GM12878 (cell line): ENCODE measurements around the gene SMARCC1. TPM values are rescaled to one million over a fixed set of nuclear protein-coding genes. Genes with fewer than 3 reads are reported as not detected.

Source experiments
- ATAC-seq: fragments of 200-7000 bp; cut with Tn5 transposase; 3 replicates; pipeline ENCODE4 v1.9.1; 2020; ENCODE audit warnings: mild to moderate bottlenecking, moderate library complexity
- BruUV-seq: library from RNA; stranded (reverse); fragments of 400-500 nt; replicated peaks from 2 replicates; lab custom pipeline; 2021; lab: Mats Ljungman, UMichigan
- CTCF ChIA-PET: fragments of 300-600 bp; sonication (Branson Sonifier 250); formaldehyde crosslinking; extraction: SDS; loops from one replicate; lab custom pipeline; 2021; ENCODE audit warnings: inconsistent platforms; lab: Yijun Ruan, JAX
- POLR2A ChIA-PET: fragments of 350-600 bp; formaldehyde crosslinking; extraction: SDS; loops from one replicate; lab custom pipeline; 2021; ENCODE audit warnings: inconsistent platforms; lab: Charles Lee
- RAD21 ChIA-PET: fragments of 300-600 bp; sonication (Branson Sonifier 250); formaldehyde crosslinking; loops from one replicate; lab custom pipeline; 2023; ENCODE audit warnings: antibody characterized with exemption; ENCODE audit not compliant: unreplicated experiment; lab: Charles Lee
- SMC1A ChIA-PET: fragments of 300-600 bp; sonication (Branson Sonifier 250); formaldehyde crosslinking; loops from one replicate; lab custom pipeline; 2023; ENCODE audit not compliant: unreplicated experiment, uncharacterized antibody; lab: Charles Lee
- DNase-seq: peaks from one replicate; pipeline ENCODE4 v3.0.0-alpha.2; 2011; ENCODE audit warnings: low read depth, low spot score
- FAIRE-seq: peaks from 3 replicates; lab custom pipeline; 2011; peaks lifted over from hg19 to GRCh38; lab: Jason Lieb, UNC
- H2AFZ ChIP-seq: 2 replicates; pipeline ENCODE4 v1.6.0; 2011; ENCODE audit warnings: low read depth, low read length, control low read depth; ENCODE audit not compliant: control insufficient read depth
- H3K27ac ChIP-seq: 2 replicates; pipeline ENCODE4 v1.5.1; 2011; ENCODE audit warnings: control low read depth; ENCODE audit not compliant: control insufficient read depth, insufficient read depth
- H3K27me3 ChIP-seq, 2 experiments: replicated peaks in 1 of 2; 2 replicates each; pipeline versions ENCODE4 v1.6.0 to v1.6.1; 2011; ENCODE audit warnings: low read length in 1 of 2; ENCODE audit not compliant: control insufficient read depth in 2 of 2, insufficient read depth in 2 of 2
- H3K36me3 ChIP-seq, 2 experiments: 2 replicates each; pipeline ENCODE4 v1.5.1; 2011; ENCODE audit warnings: low read length in 1 of 2; ENCODE audit not compliant: control insufficient read depth in 2 of 2, insufficient read depth in 2 of 2
- H3K4me1 ChIP-seq: 2 replicates; pipeline ENCODE4 v1.6.1; 2011; ENCODE audit warnings: mild to moderate bottlenecking, low read length, moderate library complexity, mixed read lengths; ENCODE audit not compliant: control insufficient read depth, insufficient read depth
- H3K4me2 ChIP-seq: 2 replicates; pipeline ENCODE4 v1.6.0; 2011; ENCODE audit warnings: control low read depth; ENCODE audit not compliant: control insufficient read depth, insufficient read depth
- H3K4me3 ChIP-seq: fragments of 200-600 bp; sonication (generic); 2 replicates; pipeline ENCODE4 v1.5.1; 2016
- H3K79me2 ChIP-seq: 2 replicates; pipeline ENCODE4 v1.6.0; 2011; ENCODE audit warnings: low read length; ENCODE audit not compliant: control insufficient read depth, insufficient read depth
- H3K9ac ChIP-seq: 2 replicates; pipeline ENCODE4 v1.8.0; 2011; ENCODE audit warnings: low read length, control low read depth, mixed read lengths; ENCODE audit not compliant: control insufficient read depth, insufficient read depth
- H3K9me3 ChIP-seq: replicated peaks from 3 replicates; pipeline ENCODE4 v1.5.1; 2011; ENCODE audit warnings: mild to moderate bottlenecking, low read length; ENCODE audit not compliant: control insufficient read depth, insufficient read depth
- H4K20me1 ChIP-seq: 2 replicates; pipeline ENCODE4 v1.6.0; 2011; ENCODE audit not compliant: control insufficient read depth, insufficient read depth
- MXI1 ChIP-seq: fragments of 150-350 bp; IDR thresholded peaks from 2 replicates; pipeline ENCODE4 v1.6.1; 2011; ENCODE audit warnings: low read depth, mild to moderate bottlenecking, inconsistent platforms, low read length, improper control_type of control experiment
- POU2F2 ChIP-seq: IDR thresholded peaks from 3 replicates; pipeline ENCODE4 v1.6.1; 2011; ENCODE audit warnings: low read depth, mild to moderate bottlenecking, low read length, borderline replicate concordance
- RBBP5 ChIP-seq: fragments of 200-600 bp; sonication (generic); conservative IDR thresholded peaks from 2 replicates; pipeline ENCODE4 v1.6.1; 2016
- SP1 ChIP-seq: IDR thresholded peaks from one replicate; pipeline ENCODE4 v1.6.1; 2011; ENCODE audit warnings: low read depth, low read length
- SREBF1 ChIP-seq: IDR thresholded peaks from 2 replicates; pipeline ENCODE4 v1.6.1; 2012; ENCODE audit warnings: mild to moderate bottlenecking, low read length
- SREBF2 ChIP-seq: IDR thresholded peaks from 2 replicates; pipeline ENCODE4 v1.6.1; 2012; ENCODE audit warnings: mild to moderate bottlenecking, low read length
- ZSCAN29 ChIP-seq: fragments of 450-650 bp; IDR thresholded peaks from 2 replicates; pipeline ENCODE4 v1.6.1; 2017; ENCODE audit warnings: mild to moderate bottlenecking, moderate library complexity
- WGBS: methylation state at CpG from one replicate; pipeline ENCODE4 v1.1.6; 2016; ENCODE audit warnings: low lambda C conversion rate; ENCODE audit not compliant: insufficient replicate concordance, insufficient coverage; ENCODE audit errors: missing lambda C conversion rate; 5-methylcytosine and 5-hydroxymethylcytosine counted together
- in situ Hi-C: fragments of 300-500 bp; cut with MboI; formaldehyde crosslinking; loops from 9 replicates; pipeline ENCODE4 v1.14.3; 2018; ENCODE audit warnings: mixed read lengths
- intact Hi-C: fragments of 100-400 bp; cut with micrococcal nuclease; formaldehyde crosslinking; loops from one replicate; pipeline ENCODE4 v1.14.2; 2022; ENCODE audit not compliant: unreplicated experiment
- polyA plus RNA-seq, 11 experiments: library from polyadenylated mRNA; depleted of rRNA in 4 of 11; unstranded in 6 of 11; stranded (reverse) in 5 of 11; fragments of >200 nt; fragmentation: Nextera tagmentation in 4 of 11; fragmentation: Illumina TruSeq in 1 of 11; extraction: Ambion mirVana in 4 of 11; extraction: Trizol in 1 of 11; gene quantifications; 1 replicate in 1 of 11; 2 replicates in 10 of 11; pipeline versions ENCODE4 v1.2.1 to v1.2.3, GENCODE V29; 2011 to 2016; ENCODE audit warnings: inconsistent platforms in 2 of 11, missing spikeins in 2 of 11, low read depth in 1 of 11
- total RNA-seq, 4 experiments: library from RNA; depleted of rRNA in 3 of 4; stranded (reverse); fragments of >200 nt in 3 of 4; fragmentation: Illumina TruSeq in 1 of 4; extraction: Trizol in 1 of 4; gene quantifications; 2 replicates each; pipeline versions ENCODE4 v1.2.1 to v1.2.3, GENCODE V29; 2013 to 2021

Gene SMARCC1
- total and polyA plus RNA-seq, 10 of the 15 experiments (the other 5 are each of a cell fraction or from before 2014, with no cell fraction given): 26.6 to 147 (median 57.1) TPM

- DNase-seq (no peak), FAIRE-seq (peak; percentile 74), ATAC-seq (peak; percentile 72)
- H3K9ac ChIP-seq: no peak overlapping the region
- H3K9me3 ChIP-seq: peaks cover 6% of the 10 kb centered on the region; the same call in 2 of the 3 replicates
- BruUV-seq: no TSS peak
- no peak for TF ChIP-seq ZSCAN29
- TF ChIP-seq SREBF2: no peak
- peak; percentile 55; the same call in 1 of the 3 replicates for TF ChIP-seq POU2F2
- SMC1A ChIA-PET: interaction anchor here (0.6 to 2.0 kb wide), 5 partner anchors 10 to 114 kb away, joined by 3 to 8 read pairs (median 3); no protein-coding TSS in a partner anchor
- peaks cover 6 to 47% of the 10 kb centered on the region in 2 experiments for H3K36me3 ChIP-seq
- WGBS: 8% methylated on average over 2 of the region's 2 CpGs
- in situ Hi-C loops (no loop called here), intact Hi-C loops (no loop called here)
- POLR2A ChIA-PET: interaction anchor here (0.6 to 1.1 kb wide), 3 partner anchors 8 to 126 kb away, joined by 3 read pairs; no protein-coding TSS in a partner anchor
- H3K79me2 ChIP-seq: peaks cover 3% of the 10 kb centered on the region
- H3K27ac ChIP-seq: peak overlapping the region; percentile 60; the same call in 1 of the 2 replicates
- no peaks in the 10 kb centered on the region for H4K20me1 ChIP-seq
- RAD21 ChIA-PET: interaction anchor here (0.6 to 1.3 kb wide), 3 partner anchors 10 to 210 kb away, joined by 3 to 6 read pairs (median 3); no protein-coding TSS in a partner anchor
- H3K27me3 ChIP-seq: no peaks in the 10 kb centered on the region
- H3K4me2 ChIP-seq: peak overlapping the region; percentile 72
- H2AFZ ChIP-seq: no peak overlapping the region
- CTCF ChIA-PET: no interaction called here
- peaks cover 16% of the 10 kb centered on the region for H3K4me1 ChIP-seq
- no peak overlapping the region for H3K4me3 ChIP-seq
Measured at GRCh38 chr3:47732143-47732542, 49.5 kb downstream of the SMARCC1 start.

GRCh38 chr3:47731061-47731460, 50.6 kb downstream of the SMARCC1 start:
- H3K4me1 ChIP-seq: peaks cover 16% of the 10 kb centered on the region
- no peak overlapping the region for H3K4me3 ChIP-seq
- ATAC-seq: no peak
- H3K4me2 ChIP-seq: no peak overlapping the region
- peaks cover 6 to 47% of the 10 kb centered on the region in 2 experiments for H3K36me3 ChIP-seq
- H2AFZ ChIP-seq: no peak overlapping the region
- intact Hi-C loops: no loop called here
- H3K9ac ChIP-seq: no peak overlapping the region
- BruUV-seq: no TSS peak
- no peak overlapping the region for H3K27ac ChIP-seq
- ChIA-PET RAD21 (no interaction called here), POLR2A (no interaction called here), CTCF (no interaction called here), SMC1A (interaction anchor here (0.8 to 2.0 kb wide), 4 partner anchors 8 to 63 kb away, joined by 3 to 8 read pairs (median 5); no protein-coding TSS in a partner anchor)
- in situ Hi-C loops: no loop called here
- no peak for FAIRE-seq
- no peak for DNase-seq
- no peaks in the 10 kb centered on the region for H4K20me1 ChIP-seq
- peaks cover 6% of the 10 kb centered on the region; the same call in 2 of the 3 replicates for H3K9me3 ChIP-seq
- TF ChIP-seq SREBF1 (no peak), RBBP5 (no peak), SP1 (no peak), MXI1 (no peak)
- 92% methylated on average over 8 of the region's 8 CpGs for WGBS
- H3K79me2 ChIP-seq: peaks cover 3% of the 10 kb centered on the region
- no peaks in the 10 kb centered on the region for H3K27me3 ChIP-seq
